HepG2 (cell line): ENCODE measurements around the gene OR52B4.
A peak's percentile ranks its signal among the peaks of the same experiment; 100 is the strongest.

ENCODE experiments used
- KLF15 ChIP-seq: sonication (generic); formaldehyde crosslinking; IDR thresholded peaks from 2 replicates; pipeline ENCODE4 v1.8.1; 2023; ENCODE audit warnings: borderline replicate concordance, mild to moderate bottlenecking, inconsistent platforms, missing genetic modification reagents, mixed read lengths
- MAZ ChIP-seq, 2 experiments: sonication (generic) in 1 of 2; formaldehyde crosslinking in 1 of 2; IDR thresholded peaks; 2 replicates each; pipeline versions ENCODE4 v1.5.0 to v1.6.1; 2012 to 2020; ENCODE audit warnings: low read depth in 2 of 2, mild to moderate bottlenecking in 2 of 2, borderline replicate concordance in 1 of 2, improper control_type of control experiment in 1 of 2, low read length in 1 of 2, missing genetic modification reagents in 1 of 2, moderate library complexity in 1 of 2
- NR2F6 ChIP-seq, 2 experiments: IDR thresholded peaks; 2 replicates each; pipeline ENCODE4 v1.6.1; 2016; ENCODE audit warnings: antibody characterized with exemption in 1 of 2, mild to moderate bottlenecking in 1 of 2
- POLR2AphosphoS5 ChIP-seq: IDR thresholded peaks from 2 replicates; pipeline ENCODE4 v1.6.1; 2012; ENCODE audit warnings: low read depth, low read length
- TBX2 ChIP-seq: sonication (generic); formaldehyde crosslinking; IDR thresholded peaks from 2 replicates; pipeline ENCODE4 v1.5.0; 2020; ENCODE audit warnings: missing genetic modification reagents, mild to moderate bottlenecking, borderline replicate concordance
- ZFP36 ChIP-seq: fragments of 150-350 bp; IDR thresholded peaks from 2 replicates; pipeline ENCODE4 v1.6.1; 2018; ENCODE audit warnings: borderline replicate concordance, low read length, low read depth; ENCODE audit not compliant: partially characterized antibody
- ZFP62 ChIP-seq: sonication (generic); formaldehyde crosslinking; IDR thresholded peaks from 2 replicates; pipeline ENCODE4 v1.4.0; 2020; ENCODE audit warnings: missing genetic modification reagents
- ZFX ChIP-seq: sonication (generic); formaldehyde crosslinking; IDR thresholded peaks from 2 replicates; pipeline ENCODE4 v1.4.0; 2020; ENCODE audit warnings: mild to moderate bottlenecking, low read depth, missing genetic modification reagents, moderate library complexity
- ZNF672 ChIP-seq: sonication (generic); formaldehyde crosslinking; IDR thresholded peaks from 2 replicates; pipeline ENCODE4 v1.8.1; 2022; ENCODE audit warnings: missing genetic modification reagents
- TF ChIP-seq, protein P1 (sequence below): sonication (generic); formaldehyde crosslinking; IDR thresholded peaks from 2 replicates; pipeline ENCODE4 v1.5.1; 2020; ENCODE audit warnings: mild to moderate bottlenecking, moderate library complexity, missing genetic modification reagents
- TF ChIP-seq, protein P2 (sequence below): sonication (generic); formaldehyde crosslinking; IDR thresholded peaks from 2 replicates; pipeline ENCODE4 v1.4.0; 2020; ENCODE audit warnings: mild to moderate bottlenecking, missing genetic modification reagents
- TF ChIP-seq, protein P3 (sequence below): sonication (generic); formaldehyde crosslinking; IDR thresholded peaks from 2 replicates; pipeline ENCODE4 v1.5.0; 2020; ENCODE audit warnings: mild to moderate bottlenecking, missing genetic modification reagents, moderate library complexity

DNA sequence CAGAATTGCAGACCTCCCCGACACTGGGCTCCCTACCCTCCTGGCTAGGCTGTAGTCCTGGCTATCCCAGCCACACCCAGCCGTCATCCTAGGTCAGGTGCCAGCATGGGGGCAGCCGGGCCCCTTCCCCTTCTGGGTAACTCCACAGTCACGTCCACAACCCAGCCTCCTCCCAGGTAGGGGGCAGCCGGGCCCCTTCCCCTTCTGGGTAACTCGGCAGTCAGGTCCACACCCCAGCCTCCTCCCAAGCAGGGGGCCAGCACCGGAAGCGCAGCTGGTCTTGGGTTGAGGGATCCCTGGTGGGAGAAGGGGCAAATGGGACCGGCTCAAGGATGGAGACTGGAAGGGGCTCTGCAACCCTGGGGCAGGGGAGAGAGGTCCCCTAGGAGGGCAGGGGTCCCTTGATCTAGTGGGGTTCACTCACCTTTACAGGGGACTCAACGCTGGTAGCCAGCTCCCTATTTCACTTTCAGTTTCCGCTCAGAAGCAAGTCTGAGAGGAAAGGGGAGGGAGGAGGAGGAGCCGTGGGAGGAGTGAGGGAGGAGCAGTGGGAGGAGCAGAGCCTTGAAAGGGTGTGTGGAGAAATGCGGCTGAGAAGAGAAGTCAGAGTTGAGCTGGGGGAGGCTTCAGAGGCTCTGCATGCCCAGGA lies 25.1 kb upstream of the OR52B4 start, which contains the start of gene TRIM21:
- TF ChIP-seq ZFP62 (CRISPR knock-in tag) (no peak), KLF15 (CRISPR knock-in tag) (no peak), MAZ (IDR thresholded peaks at IDR 0.05; ENCODE audit: borderline replicate concordance, low read depth, low read length) (no peak), MAZ (CRISPR knock-in tag; IDR thresholded peaks at IDR 0.05; ENCODE audit: low read depth) (peak; percentile 68; the same call in 1 of the 2 replicates), NR2F6 (IDR thresholded peaks at IDR 0.05) (no peak), NR2F6 (CRISPR knock-in tag; IDR thresholded peaks at IDR 0.05) (no peak), ZNF672 (CRISPR knock-in tag) (no peak), POLR2AphosphoS5 (peak; percentile 53), ZFP36 (no peak), TBX2 (CRISPR knock-in tag) (peak; percentile 50; the same call in 1 of the 2 replicates), ZFX (CRISPR knock-in tag) (no peak)
- TF ChIP-seq, protein P1, sequence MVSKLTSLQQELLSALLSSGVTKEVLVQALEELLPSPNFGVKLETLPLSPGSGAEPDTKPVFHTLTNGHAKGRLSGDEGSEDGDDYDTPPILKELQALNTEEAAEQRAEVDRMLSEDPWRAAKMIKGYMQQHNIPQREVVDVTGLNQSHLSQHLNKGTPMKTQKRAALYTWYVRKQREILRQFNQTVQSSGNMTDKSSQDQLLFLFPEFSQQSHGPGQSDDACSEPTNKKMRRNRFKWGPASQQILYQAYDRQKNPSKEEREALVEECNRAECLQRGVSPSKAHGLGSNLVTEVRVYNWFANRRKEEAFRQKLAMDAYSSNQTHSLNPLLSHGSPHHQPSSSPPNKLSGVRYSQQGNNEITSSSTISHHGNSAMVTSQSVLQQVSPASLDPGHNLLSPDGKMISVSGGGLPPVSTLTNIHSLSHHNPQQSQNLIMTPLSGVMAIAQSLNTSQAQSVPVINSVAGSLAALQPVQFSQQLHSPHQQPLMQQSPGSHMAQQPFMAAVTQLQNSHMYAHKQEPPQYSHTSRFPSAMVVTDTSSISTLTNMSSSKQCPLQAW (CRISPR knock-in tag) = no peak
- TF ChIP-seq, protein P2, sequence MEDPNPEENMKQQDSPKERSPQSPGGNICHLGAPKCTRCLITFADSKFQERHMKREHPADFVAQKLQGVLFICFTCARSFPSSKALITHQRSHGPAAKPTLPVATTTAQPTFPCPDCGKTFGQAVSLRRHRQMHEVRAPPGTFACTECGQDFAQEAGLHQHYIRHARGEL (CRISPR knock-in tag) = no peak
- TF ChIP-seq, protein P3, sequence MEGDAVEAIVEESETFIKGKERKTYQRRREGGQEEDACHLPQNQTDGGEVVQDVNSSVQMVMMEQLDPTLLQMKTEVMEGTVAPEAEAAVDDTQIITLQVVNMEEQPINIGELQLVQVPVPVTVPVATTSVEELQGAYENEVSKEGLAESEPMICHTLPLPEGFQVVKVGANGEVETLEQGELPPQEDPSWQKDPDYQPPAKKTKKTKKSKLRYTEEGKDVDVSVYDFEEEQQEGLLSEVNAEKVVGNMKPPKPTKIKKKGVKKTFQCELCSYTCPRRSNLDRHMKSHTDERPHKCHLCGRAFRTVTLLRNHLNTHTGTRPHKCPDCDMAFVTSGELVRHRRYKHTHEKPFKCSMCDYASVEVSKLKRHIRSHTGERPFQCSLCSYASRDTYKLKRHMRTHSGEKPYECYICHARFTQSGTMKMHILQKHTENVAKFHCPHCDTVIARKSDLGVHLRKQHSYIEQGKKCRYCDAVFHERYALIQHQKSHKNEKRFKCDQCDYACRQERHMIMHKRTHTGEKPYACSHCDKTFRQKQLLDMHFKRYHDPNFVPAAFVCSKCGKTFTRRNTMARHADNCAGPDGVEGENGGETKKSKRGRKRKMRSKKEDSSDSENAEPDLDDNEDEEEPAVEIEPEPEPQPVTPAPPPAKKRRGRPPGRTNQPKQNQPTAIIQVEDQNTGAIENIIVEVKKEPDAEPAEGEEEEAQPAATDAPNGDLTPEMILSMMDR (CRISPR knock-in tag) = no peak
